Heart left ventricle (tissue), 13 donors: ENCODE measurements around the gene HLA-DOA.

ENCODE experiments used
- CTCF ChIP-seq, 12 donors: fragments of 200-600 bp; sonication (generic) in 4 of 12; IDR thresholded peaks; one replicate each; pipeline versions ENCODE4 v1.5.0 to v1.8.0; 2018 to 2022; ENCODE audit warnings: antibody characterized with exemption in 12 of 12, mild to moderate bottlenecking in 5 of 12
- POLR2A ChIP-seq, 2 donors: fragments of 450-650 bp; IDR thresholded peaks; one replicate each; pipeline ENCODE4 v1.6.1; 2017; ENCODE audit warnings: antibody characterized with exemption in 2 of 2, mild to moderate bottlenecking in 2 of 2, moderate library complexity in 2 of 2
- donor health status: ischemic (EF 13 %, LVEDD 7.1; RV severe dilation, severe dysfunction).
- donor health status: DM: no; HTN: yes; CAD: no.
- donor health status: DM: no; HTN: no; CAD: no.
- donor health status: ischemic (EF 25% LVEDD 6.9; RV normal size, moderate dysfunction).
- donor health status: ischemic (EF 25% LVEDD 5.7; RV mildly dilated, moderate dysfunction).
- donor health status: ischemic (EF 35%, LVEDD 5.7; RV mildly dilated, moderate dysfunction).
- donor health status: nonischemic (EF 11% LVEDD 7.7; RV severe dilation, severe dysfunction).
- donor health status: DM: yes; HTN: yes; CAD: no.
- donor health status: PGD.
- donor health status: ischemic (EF 29% LVEDD 5.4; RV normal size, mild dysfunction).
- donor health status: nonischemic (EF 23%, LVEDD 6.1; RV moderate dilation, normal function).

- TF ChIP-seq CTCF (IDR thresholded peaks at IDR 0.05) (no peak), POLR2A (IDR thresholded peaks at IDR 0.05) (no peak)
Observed at GRCh38 chr6:32980488-32981038, 28.8 kb downstream of the HLA-DOA start.
